ENCODE data around the gene BICRAL.
"Not testable (repeated sequence)": the region's sequence is repeated elsewhere in the genome, so short reads cannot be mapped to it uniquely, and the experiment has no call there.

BICRAL gene, protein sequence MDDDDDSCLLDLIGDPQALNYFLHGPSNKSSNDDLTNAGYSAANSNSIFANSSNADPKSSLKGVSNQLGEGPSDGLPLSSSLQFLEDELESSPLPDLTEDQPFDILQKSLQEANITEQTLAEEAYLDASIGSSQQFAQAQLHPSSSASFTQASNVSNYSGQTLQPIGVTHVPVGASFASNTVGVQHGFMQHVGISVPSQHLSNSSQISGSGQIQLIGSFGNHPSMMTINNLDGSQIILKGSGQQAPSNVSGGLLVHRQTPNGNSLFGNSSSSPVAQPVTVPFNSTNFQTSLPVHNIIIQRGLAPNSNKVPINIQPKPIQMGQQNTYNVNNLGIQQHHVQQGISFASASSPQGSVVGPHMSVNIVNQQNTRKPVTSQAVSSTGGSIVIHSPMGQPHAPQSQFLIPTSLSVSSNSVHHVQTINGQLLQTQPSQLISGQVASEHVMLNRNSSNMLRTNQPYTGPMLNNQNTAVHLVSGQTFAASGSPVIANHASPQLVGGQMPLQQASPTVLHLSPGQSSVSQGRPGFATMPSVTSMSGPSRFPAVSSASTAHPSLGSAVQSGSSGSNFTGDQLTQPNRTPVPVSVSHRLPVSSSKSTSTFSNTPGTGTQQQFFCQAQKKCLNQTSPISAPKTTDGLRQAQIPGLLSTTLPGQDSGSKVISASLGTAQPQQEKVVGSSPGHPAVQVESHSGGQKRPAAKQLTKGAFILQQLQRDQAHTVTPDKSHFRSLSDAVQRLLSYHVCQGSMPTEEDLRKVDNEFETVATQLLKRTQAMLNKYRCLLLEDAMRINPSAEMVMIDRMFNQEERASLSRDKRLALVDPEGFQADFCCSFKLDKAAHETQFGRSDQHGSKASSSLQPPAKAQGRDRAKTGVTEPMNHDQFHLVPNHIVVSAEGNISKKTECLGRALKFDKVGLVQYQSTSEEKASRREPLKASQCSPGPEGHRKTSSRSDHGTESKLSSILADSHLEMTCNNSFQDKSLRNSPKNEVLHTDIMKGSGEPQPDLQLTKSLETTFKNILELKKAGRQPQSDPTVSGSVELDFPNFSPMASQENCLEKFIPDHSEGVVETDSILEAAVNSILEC

DNA sequence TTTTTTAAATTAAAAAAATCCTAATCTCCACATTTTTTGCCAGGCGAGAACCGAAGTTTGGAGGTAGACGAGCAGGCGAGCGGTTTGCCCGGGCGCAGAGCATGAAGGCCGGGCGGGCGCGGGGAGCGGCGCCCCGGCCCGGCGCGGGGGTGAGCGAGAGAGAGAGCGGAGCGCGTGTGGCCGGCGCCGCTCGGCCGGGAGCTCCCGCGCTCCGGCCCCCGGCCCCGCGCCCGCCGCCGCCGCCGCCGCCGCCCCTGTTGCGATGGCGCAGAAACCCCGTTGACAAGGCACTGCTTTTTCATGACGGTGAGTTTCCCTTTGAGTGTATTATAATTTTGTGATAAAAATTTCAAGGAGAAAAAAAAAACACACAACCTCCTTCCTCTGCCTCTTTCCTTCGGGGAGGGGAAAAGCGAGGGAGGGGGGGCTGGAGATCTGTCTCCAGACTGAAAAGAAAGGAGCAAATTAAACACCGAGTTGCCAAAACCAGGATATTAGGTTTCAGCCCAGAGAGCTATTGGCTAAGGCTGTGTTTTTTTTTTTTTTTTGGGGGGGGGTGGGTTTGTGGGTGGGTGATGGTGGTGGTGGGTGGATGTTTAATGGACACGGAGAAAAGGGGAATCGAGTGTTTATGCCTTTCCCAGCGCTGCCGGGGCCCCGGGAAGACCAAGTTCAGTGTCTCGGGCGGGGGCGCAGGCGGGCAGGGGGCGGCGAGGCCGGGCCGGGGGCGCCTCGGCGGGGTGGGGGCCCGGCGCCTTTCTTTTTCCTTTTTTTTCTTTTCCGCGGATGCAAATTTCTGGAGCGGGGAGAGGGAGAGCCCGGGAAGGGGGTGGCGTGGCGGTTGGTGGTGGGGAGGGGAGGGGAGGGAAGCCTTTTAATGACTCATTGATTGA, at the start of gene BICRAL:
BICRAL (plus strand) TSS at position 257 of the 893 bp plus-strand sequence. CDS start 39,971 bp downstream, outside the sequence.
- DNase-seq (ENCODE audit: low spot score): peak; percentile 68

DNA sequence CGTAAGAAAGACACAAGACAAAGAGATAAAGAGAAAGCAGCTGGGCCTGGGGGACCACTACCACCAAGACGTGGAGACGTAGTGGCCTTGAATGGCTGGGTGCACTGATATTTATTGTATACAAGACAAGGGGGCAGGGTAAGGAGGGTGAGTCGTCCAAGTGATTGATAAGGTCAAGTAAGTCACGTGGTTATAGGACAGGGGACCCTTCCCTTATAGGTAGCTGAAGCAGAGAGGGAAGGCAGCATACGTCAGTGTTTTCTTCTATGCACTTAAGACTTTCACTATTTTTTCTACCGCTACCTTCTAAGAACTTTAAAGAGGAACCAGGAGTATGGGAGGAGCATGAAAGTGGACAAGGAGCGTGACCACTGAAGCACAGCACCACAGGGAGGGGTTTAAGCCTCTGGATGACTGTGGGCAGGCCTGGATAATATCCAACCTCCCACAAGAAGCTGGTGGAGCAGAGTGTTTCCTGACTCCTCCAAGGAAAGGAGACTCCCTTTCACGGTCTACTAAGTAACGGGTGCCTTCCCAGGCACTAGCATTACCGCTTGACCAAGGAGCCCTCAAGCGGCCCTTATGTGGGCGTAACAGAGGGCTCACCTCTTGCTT, 47.9 kb upstream of the BICRAL start:
- not testable (repeated sequence) for DNase-seq (ENCODE audit: low spot score)

DNA sequence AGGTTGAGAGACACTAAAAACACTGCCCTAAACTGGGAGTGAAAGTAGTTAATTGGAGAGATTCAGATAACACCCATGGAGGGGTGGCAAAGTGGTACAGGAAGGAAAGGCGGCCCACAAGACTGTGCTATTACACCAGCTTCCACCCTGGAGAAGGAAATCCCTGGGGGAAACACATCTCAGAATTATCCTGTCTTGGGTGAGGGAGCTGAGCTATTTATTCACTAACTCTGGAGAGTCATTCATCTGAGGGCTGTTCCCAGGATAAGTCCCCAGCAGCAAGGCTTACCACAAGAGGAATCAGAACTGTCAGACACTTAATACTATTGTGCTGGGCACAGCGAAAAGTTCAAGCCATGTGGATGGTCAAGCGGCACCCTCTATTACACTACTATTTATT, 45.9 kb upstream of the BICRAL start:
- no peak for DNase-seq (ENCODE audit: low spot score)

DNA sequence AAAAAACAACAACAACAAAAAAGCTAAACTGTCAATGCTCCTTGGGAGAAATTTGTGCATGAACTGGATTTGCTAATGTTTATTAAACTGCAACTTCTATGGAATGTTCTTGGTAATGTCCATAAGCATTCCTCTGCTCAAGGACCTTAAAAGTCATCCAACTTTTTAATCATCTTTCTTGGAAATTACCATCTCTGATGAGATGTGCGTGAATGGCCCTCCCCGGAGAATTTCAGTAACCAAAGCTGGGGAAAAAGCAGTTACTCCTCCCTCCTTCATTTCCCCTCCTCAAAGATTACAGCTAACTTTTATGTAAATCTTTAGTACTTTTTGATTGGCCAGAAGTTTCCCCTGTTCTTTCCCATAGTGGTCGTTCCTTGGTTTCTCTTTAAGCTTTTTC, 41.1 kb upstream of the BICRAL start:
- no peak for DNase-seq (ENCODE audit: low spot score)

DNA sequence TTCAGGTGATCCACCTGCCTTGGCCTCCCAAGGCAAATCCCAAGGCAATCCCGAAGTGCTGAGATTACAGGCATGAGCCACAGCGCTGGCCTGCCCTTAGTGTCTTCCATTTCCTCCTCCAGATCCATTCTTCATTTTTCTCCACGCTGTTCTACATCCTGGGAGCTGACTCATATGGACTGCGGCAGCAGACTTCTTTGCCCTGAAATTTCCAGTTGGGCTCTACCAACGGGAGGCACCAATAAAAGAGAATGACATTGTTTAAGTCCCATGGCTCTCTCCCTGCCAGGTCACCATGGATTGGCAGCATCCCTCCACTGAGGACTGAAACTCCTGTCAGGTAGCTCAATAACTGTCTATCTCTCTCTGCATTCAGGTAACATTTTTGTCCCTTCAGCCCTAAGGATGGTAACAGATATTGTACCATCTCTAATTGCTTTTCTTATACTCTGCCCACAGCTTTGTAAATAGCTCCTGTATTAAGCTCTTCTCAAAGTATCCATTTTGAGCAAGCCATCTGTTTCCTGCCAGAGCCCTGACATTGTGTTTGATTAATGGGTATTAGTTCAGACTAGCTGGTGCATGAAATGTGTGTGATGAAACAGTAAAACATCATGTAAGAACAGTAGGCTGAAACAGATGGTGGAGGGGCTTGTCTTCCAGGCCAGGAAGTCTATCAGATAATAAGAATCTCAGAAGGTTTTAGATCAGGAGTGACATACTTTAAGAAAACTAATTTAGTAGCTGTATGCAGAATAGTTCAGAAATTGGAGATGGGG, 39.5 kb upstream of the BICRAL start:
- no peak for DNase-seq (ENCODE audit: low spot score)

DNA sequence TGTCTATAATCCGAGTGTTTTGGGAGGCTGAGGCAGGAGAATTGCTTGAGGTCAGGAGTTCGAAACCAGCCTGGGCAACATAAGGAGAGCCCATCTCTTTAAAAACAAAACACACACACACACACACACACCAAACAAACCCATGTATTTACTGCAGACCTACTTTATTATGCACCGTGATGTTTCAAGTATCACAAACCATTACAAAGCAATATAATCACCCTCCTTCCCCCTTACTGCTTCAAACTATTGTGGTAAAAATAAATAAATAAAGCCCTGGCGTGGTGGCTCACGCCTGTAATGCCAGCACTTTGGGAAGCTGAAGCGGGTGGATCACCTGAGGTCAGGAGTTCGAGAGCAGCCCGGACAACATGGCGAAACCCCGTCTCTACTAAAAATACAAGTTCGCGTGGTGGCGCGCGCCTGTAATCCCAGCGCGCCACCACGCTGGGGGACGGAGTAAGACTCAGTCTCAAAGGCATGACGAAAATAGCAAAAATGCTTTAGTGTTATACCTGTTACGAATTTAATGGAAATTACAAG, 37.4 kb upstream of the BICRAL start:
- DNase-seq (ENCODE audit: low spot score): no peak

DNA sequence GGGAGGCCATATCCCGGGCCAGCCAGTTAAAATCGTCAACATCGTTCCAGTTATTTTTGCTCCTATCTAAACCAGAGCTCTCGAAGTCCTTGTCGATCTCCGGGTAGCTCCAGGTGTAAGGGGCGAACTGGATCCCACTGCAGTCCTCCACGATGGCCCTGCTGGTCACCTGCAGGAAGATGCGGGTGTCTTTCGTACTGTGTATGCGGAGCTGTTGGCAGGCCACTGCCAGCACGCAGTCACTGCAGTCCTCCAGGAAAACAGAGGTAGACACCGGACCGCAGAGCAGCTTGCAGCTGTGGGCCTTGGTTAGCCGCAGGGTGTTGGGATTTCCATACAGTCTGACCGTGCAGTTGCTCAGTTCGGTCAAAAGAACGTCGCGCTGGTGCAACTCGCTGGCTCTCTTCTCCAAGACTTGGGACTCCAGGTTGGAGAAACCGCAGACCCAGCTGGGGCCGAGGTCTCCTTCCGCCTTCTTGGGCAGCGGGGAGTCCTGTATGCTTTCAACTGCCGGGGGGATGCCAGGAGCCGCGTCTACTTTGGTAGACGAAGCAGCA, 36.7 kb upstream of the BICRAL start:
- DNase-seq (ENCODE audit: low spot score): peak; percentile 19

DNA sequence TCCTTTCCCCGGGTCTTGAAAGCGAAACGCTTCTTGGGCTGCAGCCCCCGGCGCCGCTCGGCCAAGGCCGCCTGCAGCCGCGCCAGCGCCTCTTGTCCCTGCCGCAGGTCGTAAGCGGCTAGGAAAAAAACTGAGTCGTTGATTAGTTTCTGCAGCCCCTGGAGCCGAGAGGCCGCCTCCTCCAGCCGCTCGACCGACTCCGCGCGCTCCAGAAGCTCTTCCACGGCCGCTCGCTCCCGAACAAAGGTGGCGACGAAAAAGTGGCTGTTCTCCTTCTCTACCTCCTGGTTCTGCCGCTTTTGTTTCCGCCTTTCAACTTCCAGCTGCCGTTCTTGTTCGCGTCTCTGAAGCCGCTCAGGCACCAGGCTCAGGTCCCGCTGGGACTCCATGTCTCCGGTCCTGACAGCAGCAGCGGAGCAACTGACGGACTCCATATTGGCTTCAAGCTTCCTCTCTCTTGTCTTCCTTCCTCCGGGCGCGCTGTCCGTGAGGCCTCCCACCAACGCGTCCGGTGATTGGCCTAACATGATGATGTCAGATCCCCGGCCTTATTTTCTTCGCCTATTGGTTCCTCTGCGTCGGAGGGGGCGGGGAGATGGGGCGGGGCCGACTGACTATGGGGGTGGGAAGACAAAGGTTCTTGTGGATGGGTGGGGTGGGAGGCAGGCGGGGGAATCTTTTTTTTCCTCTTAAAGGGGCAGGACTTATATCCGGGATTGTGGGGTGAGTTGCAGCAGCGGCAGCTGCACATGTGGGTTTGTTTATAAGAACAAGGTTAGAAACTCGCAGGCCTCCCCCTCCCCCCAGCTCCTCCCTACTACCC, 36.0 kb upstream of the BICRAL start, which contains the start of gene TBCC:
TBCC (minus strand) TSS at position 464 of the 823 bp plus-strand sequence; CDS start at position 434, 30 bp downstream.
- DNase-seq (ENCODE audit: low spot score): peak; percentile 99

DNA sequence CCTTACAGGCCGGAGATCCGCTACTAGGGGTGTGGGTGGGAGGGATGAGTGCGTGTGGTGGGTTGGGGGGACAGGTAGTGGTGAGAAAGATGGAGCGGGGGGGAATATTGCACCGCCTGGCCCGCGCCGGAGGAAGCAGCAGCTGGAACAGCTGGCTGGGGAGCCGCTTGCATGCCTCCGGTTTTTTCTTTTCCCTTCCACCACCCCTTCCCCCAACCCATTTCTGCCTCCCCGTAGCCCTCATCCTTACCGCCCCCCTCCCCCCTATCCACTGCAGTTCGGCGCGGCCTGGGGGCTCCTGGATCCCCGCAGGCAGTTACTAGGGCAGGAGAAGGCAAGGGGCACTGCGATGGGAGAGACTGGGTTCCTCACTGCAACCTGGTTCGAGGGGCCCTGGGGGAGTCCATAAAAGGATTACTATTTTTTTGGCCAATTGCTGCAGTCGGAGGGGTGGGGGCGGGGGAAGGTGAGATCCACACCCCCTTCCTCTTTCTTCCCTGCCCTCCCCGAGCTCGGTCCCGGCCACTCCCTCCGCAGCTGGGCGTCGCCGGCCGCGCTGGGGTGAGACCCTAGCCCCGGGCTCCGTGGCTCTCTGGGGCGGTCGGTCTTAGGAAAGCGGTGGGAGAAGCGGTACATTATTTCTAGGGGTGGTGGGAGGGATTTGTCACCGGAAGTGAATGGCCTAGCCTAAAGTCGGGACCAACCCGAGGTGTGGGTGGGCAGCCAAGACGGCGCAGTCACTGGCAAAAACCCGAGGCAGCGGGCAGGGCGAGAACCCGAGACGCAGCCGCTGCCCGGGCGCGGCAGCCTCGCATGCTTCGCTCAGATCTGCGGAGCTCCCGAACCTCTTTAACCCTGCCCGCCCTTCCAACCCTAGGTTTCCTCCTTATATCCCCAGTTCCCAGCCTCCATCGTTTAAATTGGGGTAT, 35.1 kb upstream of the BICRAL start:
- peak; percentile 93 for DNase-seq (ENCODE audit: low spot score)

DNA sequence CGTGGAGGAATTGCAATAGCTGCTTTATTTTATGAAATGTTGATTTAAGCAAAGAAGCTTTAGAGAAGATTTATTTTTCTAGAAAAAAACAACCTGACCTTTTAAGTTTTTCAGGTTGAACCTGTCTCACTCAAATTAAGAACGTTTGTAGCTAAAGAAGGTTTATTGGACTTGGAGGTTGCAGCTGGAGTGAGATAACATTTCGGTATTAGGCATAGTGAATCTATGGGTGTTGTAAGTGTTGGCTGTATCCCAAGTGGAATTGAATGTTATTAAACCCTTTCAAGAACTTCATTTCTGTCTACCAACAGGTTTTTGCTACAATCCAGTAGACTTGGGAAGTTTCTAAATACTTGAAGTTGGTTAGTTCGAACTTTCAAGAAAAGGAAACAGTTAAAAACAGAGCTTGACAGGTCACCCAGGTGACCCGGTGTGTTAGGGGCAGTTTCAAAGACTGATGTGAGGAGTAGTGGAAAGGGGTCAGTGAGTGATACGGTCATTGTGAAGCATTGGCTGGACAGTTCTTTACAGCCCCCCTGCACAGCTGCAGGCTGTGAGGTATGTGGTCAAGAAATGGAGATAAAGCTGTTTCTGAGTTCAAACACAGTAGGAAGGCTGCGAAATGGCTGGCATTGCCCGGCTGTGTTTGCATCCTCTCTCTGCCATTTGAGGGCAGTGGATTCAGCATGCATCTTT, 33.5 kb upstream of the BICRAL start:
- DNase-seq (ENCODE audit: low spot score): peak; percentile 25

DNA sequence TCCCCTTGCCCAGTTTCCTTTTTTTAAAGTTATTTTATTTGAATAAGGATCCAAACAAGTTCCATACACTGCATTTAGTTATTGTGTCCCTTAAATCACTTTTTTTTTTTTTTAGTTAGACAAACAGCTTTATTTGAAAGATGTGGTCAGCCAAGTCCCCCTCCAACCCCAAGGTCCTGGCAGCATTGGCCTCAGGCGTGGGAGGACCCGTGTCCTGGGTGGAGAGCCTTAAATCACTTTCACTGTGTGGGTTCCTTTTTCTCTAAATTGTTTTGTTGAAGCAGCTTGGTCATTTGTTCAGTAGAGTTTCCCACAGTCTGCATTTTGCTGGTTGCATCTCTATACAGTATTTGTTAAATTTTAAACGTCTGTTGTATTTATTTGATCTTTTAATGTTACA, 30.8 kb upstream of the BICRAL start:
- DNase-seq (ENCODE audit: low spot score): no peak

DNA sequence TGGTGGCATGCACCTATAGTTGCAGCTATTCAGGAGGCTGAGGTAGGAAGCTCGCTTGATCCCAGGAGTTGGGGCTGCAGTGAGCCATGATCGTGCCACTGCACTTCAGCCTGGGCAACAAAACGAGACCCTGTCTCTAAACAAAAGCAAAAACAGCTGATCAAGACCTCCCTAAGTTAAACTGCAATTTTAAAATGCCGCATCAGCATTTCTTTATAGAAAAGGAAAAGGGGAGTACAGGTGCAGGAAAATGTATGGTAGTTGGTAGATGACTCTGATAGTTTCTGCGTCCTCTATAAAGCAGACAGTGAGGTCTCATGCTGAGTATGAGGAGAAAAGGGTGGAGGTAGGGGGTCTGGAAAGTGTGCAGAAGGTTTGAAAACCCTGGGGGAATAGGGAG, 27.1 kb upstream of the BICRAL start:
- DNase-seq (ENCODE audit: low spot score): no peak

DNA sequence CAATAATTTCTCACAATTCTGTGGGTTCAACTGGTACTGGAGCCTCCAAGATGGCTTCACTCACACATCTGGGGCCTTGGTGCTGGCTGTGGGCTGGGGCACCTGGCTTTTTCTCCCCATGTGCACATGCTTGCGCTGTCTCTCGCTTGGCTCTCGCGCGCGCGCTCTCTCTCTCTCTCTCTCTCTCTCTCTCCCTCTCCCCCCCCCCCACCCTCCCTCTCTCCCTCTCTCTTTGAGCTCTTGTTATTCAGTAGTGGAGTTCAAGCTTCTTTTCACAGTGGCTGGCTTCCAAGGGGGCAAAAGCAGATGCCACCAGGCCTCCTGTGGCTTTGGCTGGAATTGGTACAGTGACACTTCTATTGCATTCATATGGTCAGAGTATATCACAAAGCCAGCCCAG, 25.1 kb upstream of the BICRAL start:
- peak; percentile 41 for DNase-seq (ENCODE audit: low spot score)

DNA sequence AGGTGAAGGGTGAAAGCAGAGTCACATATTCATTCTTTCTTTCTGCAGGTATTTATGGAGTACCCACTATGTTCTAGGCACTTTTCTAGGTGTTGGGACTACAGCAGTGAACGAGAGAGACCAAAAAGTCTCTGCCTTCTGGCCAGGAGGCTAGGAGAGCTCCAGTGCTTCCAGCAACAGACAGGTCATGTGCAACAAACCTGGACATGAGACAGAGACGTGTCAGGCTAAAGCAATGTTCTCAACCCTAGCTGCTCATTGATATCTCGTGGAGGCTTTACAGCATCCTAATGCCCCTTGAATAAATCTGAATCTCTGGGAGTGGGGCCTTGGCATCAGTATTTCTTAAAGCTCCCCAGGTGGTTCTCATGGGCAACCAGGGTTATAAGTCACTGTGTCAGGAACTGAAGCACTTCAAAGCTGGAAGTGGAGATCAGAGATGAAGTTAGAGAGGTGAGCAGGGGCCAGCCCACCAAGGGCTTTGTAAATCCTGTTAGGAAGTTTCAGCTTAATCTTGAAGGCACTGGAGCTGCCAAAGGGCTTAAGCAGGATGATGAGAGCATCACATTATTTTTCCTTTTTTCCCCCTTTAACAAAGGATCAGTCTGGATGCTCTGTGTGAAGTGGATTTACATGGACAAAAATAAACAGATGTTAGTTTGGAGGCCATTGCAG, 23.0 kb upstream of the BICRAL start:
- DNase-seq (ENCODE audit: low spot score): no peak

DNA sequence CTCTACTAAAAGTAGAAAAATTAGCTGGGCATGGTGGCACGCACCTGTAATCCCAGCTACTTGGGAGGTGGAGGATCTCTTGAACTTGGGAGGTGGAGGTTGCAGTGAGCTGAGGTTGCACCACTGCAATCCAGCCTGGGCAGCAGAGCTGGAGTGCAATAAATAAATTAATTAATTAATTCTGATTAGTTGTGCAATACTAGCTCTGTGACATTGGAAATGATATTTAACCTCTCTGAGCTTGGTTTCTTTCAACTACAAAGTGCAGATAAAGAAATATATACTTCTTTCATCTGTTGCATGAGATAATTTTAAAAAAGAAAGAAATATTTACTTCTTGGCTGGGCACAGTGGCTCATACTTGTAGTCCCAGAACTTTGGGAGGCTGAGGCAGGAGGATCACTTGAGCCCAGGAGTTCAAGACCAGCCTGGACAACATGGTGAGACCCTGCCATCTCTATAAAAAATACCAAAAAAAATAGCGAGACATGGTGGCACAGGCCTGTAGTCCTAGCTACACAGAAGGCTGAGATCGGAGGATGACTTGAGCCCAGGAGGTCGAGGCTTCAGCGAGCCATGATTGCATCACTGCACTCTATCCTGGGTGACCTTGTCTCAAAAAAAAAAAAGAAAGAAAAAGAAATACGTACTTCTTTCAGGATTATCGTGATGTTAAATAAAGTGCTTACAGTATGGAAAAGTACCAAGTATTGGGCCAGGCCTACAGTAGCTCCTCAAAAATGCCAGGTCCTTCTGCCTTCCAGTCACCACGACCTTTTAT, 20.4 kb upstream of the BICRAL start:
- no peak for DNase-seq (ENCODE audit: low spot score)
